Loucy (cell line): ENCODE results near the gene ERBIN.

Experiments used
- EZH2phosphoT487 ChIP-seq: fragments of 200-600 bp; IDR thresholded peaks from 2 replicates; pipeline ENCODE4 v1.6.1; 2018; ENCODE audit warnings: antibody characterized with exemption, mild to moderate bottlenecking, moderate library complexity, borderline replicate concordance
- TF ChIP-seq, protein P1 (sequence below): fragments of 200-600 bp; sonication (generic); conservative IDR thresholded peaks from 2 replicates; pipeline ENCODE4 v1.5.1; 2014; ENCODE audit warnings: mild to moderate bottlenecking, antibody characterized with exemption, low read length

DNA sequence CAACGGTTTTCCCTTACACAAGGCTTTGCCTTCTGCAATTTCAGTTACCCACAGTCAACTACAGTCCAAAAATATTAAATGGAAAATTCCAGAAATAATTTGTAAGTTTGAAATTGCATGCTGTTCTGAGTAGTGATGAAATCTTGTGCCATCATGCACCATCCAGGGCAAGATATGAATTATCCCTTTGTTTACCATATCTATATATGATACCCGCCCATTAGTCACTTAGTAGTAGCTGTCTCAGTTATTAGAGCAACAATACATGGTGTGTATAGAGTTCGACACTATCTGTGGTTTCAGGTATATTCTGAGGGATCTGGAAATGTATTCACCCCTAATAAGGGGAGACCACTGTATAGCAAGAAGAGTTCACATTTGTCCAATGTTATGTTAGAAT is 29.4 kb downstream of the ERBIN start:
- TF ChIP-seq, protein P1, sequence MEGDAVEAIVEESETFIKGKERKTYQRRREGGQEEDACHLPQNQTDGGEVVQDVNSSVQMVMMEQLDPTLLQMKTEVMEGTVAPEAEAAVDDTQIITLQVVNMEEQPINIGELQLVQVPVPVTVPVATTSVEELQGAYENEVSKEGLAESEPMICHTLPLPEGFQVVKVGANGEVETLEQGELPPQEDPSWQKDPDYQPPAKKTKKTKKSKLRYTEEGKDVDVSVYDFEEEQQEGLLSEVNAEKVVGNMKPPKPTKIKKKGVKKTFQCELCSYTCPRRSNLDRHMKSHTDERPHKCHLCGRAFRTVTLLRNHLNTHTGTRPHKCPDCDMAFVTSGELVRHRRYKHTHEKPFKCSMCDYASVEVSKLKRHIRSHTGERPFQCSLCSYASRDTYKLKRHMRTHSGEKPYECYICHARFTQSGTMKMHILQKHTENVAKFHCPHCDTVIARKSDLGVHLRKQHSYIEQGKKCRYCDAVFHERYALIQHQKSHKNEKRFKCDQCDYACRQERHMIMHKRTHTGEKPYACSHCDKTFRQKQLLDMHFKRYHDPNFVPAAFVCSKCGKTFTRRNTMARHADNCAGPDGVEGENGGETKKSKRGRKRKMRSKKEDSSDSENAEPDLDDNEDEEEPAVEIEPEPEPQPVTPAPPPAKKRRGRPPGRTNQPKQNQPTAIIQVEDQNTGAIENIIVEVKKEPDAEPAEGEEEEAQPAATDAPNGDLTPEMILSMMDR: no peak
- TF ChIP-seq EZH2phosphoT487: no peak
